Testis (tissue), 3 donors: ENCODE data around the gene CNNM4. TPM values are rescaled to one million over a fixed set of nuclear protein-coding genes. Genes with fewer than 3 reads are reported as not detected.
A peak's percentile ranks its signal among the peaks of the same experiment; 100 is the strongest.

Source experiments
- DNase-seq: peaks from one replicate; pipeline ENCODE4 v3.0.0-alpha.2; 2019
- H3K27ac ChIP-seq, 2 donors: fragments of 200-600 bp; sonication (generic); one replicate each; pipeline ENCODE4 v1.5.1; 2019
- H3K27me3 ChIP-seq: fragments of 200-600 bp; sonication (generic); one replicate; pipeline ENCODE4 v1.5.1; 2019
- H3K36me3 ChIP-seq: fragments of 200-600 bp; sonication (generic); one replicate; pipeline ENCODE4 v1.5.1; 2017; ENCODE audit warnings: low read depth; ENCODE audit errors: missing control alignments
- H3K4me1 ChIP-seq: fragments of 200-600 bp; sonication (generic); one replicate; pipeline ENCODE4 v1.5.1; 2019
- H3K4me3 ChIP-seq, 2 donors: fragments of 200-600 bp; sonication (generic); one replicate each; pipeline ENCODE4 v1.5.1; 2017 to 2019
- H3K9me3 ChIP-seq: fragments of 200-600 bp; sonication (generic); one replicate; pipeline ENCODE4 v1.5.1; 2017
- CTCF ChIP-seq, 3 experiments: fragments of 450-650 bp in 2 of 3; fragments of 200-600 bp in 1 of 3; sonication (generic) in 1 of 3; IDR thresholded peaks; one replicate each; pipeline ENCODE4 v1.5.1; 2016 to 2019; ENCODE audit warnings: antibody characterized with exemption in 3 of 3, mild to moderate bottlenecking in 2 of 3, moderate library complexity in 1 of 3
- POLR2A ChIP-seq: fragments of 450-650 bp; IDR thresholded peaks from one replicate; pipeline ENCODE4 v1.6.1; 2017; ENCODE audit warnings: antibody characterized with exemption, mild to moderate bottlenecking, moderate library complexity
- WGBS, 2 donors: methylation state at CpG; one replicate each; pipeline ENCODE4 v1.1.5; 2018; 5-methylcytosine and 5-hydroxymethylcytosine counted together
- intact Hi-C: fragments of 100-400 bp; cut with DNase I; formaldehyde crosslinking; loops from one replicate; pipeline ENCODE4 v1.15.1; 2023; ENCODE audit warnings: low total_unique reads
- polyA plus RNA-seq: library from polyadenylated mRNA; stranded (reverse); fragments of 350-450 nt; fragmentation: Illumina TruSeq; extraction: RNeasy Lipid Tissue Mini Kit (QIAGEN cat#74804); gene quantifications from one replicate; pipeline ENCODE4 v1.2.3, GENCODE V29; 2014; ENCODE audit warnings: low read depth, low replicate concordance; ENCODE audit not compliant: insufficient read depth
- total RNA-seq, 2 donors: library from RNA; depleted of rRNA; stranded (reverse); fragments of >200 nt; gene quantifications; one replicate each; pipeline ENCODE4 v1.2.3, GENCODE V29; 2016

The CNNM4 gene
- total and polyA plus RNA-seq, 3 donors from 2014 or later = 18.0 to 21.8 (median 18.4) TPM

GRCh38 chr2:96838345-96839292 is 77.9 kb downstream of the CNNM4 start:
- Histone ChIP-seq H3K27ac (no peak overlapping the region), H3K9me3 (no peaks in the 10 kb centered on the region), H3K36me3 (no peaks in the 10 kb centered on the region), H3K27me3 (no peaks in the 10 kb centered on the region), H3K4me1 (peaks cover 6% of the 10 kb centered on the region), H3K4me3 (no peak overlapping the region)
- intact Hi-C loops = no loop called here
- TF ChIP-seq POLR2A (no peak), CTCF (IDR thresholded peaks at IDR 0.05) (no peak)
- WGBS, 2 donors = 88 to 100% methylated on average over 3 to 20 of the region's 23 CpGs
- DNase-seq = no peak

DNA sequence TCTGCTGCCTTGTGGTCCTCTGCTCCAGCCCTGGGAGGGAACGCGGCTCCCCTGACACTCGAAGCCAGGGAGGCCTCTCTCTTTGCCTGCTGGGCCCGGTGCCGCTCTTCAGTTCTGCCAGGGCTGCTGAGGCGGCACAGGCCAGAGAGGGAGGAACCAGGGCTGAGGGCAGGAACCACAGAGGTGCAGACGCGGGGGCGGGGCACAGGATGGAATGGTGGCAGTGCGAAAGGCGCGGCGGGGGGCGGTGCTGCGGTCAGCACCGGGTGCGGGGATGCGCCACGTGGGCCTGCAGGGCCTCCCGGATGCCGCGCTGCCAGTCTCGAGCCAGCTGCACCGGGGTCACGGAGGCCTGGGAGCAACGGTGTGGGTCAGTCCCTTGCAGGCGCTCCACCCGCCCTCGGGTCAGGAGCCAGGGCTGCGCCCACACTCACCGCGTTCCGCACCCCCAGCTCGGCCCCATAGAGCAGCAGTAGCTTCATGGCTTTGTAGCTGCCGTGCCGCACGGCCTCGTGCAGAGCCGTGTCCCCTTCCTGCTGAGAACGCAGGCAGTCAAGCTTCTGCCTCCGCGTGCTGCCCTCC is 78.7 kb downstream of the CNNM4 start:
- H3K4me3 ChIP-seq = no peak overlapping the region
- no peaks in the 10 kb centered on the region for H3K9me3 ChIP-seq
- DNase-seq = peak; percentile 41
- TF ChIP-seq POLR2A = no peak
- TF ChIP-seq CTCF (IDR thresholded peaks at IDR 0.05) = no peak
- no peak overlapping the region for H3K27ac ChIP-seq
- intact Hi-C loops = no loop called here
- H3K27me3 ChIP-seq = no peaks in the 10 kb centered on the region
- 52% methylated on average over 42 of the region's 42 CpGs; no CpG with 5 or more reads in 1 of the 2 donors for WGBS, 2 donors
- H3K4me1 ChIP-seq = peaks cover 6% of the 10 kb centered on the region
- H3K36me3 ChIP-seq = no peaks in the 10 kb centered on the region

DNA sequence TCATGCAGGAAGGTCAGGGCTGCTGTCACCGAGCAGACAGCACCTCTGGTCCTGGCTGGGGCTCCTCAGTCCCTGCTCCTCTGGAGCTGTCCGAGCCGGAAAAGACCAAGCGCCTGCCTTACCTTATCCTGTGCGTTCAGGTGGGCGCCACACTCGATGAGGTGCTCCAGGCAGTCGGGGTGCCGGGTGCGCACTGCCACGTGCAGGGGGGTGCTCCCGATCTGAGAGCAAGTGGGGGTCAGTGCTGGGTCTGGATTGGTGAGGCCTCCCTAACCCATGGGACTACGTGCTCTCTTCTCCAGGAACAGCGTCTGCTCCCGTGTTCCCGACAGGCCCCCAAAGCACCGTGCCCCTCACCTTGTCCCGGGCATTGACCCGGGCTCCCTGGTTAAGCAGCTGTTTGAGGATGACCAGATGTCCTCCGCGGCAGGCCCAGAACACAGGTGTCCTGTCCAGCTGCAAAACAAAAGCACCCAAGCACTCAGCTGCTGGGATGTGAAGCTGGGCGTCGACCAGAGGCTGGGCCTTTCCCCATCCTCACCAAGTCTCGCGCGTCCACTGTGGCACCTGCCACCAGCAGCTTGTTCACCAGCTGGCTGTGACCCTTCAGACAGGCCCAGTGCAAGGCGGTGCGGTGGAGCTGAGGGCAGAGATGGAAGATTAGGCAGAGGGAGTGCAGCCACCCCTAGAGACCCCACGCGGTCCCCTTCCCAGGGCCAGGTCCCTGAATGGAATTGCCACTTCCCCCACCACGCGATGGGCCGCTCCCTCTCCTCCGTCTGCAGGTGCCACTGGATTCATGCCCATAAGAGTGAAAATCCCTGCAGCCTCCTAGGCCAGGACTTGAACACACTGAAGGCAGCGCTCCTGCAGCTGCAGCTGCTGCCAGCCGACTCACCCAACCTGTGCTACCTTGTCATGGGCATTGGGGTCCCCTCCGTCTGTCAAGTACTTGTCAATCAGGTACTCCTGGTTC is 79.5 kb downstream of the CNNM4 start:
- Histone ChIP-seq H3K4me1 (peaks cover 6% of the 10 kb centered on the region), H3K27ac (no peak overlapping the region), H3K27me3 (no peaks in the 10 kb centered on the region), H3K4me3 (no peak overlapping the region), H3K36me3 (no peaks in the 10 kb centered on the region), H3K9me3 (no peaks in the 10 kb centered on the region)
- WGBS, 2 donors = 73 to 75% methylated on average over 4 to 37 of the region's 37 CpGs
- no peak for DNase-seq
- TF ChIP-seq POLR2A (no peak), CTCF (IDR thresholded peaks at IDR 0.05) (no peak)
- intact Hi-C loops = no loop called here

DNA sequence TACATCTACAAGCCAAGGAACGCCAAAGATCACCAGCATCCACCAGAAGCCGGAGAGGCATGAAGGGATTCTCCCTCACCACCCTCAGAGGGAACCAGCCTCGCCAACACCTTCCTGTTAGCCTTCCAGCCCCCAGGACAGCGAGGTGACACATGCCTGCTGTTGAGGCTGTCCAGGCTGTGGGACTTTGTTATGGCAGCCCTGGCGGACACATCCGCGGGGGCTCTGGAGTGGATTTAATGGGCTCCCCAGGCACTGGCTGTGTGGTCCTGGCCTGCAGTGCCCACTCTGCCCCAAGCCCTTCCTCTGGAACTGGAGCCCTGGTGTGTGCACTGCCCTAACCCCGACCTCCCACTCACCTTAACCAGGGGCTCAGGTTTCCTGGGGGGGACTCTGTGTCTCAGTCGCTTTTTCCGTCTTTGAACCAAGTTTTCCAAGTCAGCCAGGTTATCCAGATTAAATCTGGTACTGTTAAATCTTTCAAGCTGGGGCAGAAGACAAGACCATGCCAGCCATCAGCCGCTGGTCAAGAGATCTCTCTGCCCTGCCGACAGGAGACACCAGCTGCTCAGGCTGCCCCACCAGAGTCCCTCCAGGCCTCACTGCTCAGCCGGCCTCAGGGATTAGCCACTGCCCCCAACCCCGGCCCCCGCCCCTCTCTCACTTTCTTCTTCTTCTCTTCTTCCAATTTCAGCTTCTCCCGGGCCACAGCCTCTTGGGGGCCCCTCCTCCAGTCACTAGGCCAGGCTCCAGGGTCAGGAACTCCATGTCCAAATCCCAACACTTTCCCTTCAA is 81.2 kb downstream of the CNNM4 start:
- no peaks in the 10 kb centered on the region for H3K27me3 ChIP-seq
- DNase-seq = no peak
- peaks cover 6% of the 10 kb centered on the region for H3K4me1 ChIP-seq
- WGBS, 2 donors = 84 to 88% methylated on average over 13 to 16 of the region's 16 CpGs
- TF ChIP-seq CTCF (IDR thresholded peaks at IDR 0.05) = no peak
- no peak for TF ChIP-seq POLR2A
- intact Hi-C loops = no loop called here
- no peak overlapping the region for H3K4me3 ChIP-seq
- H3K36me3 ChIP-seq = no peaks in the 10 kb centered on the region
- no peak overlapping the region for H3K27ac ChIP-seq
- H3K9me3 ChIP-seq = no peaks in the 10 kb centered on the region
